Pancreas (tissue), 10 donors: Measurements from ENCODE around the gene PLEKHH3. TPM values are rescaled to one million over a fixed set of nuclear protein-coding genes. Genes with fewer than 3 reads are reported as not detected.

Experiments
- ATAC-seq, 4 donors: fragments of 200-7000 bp; cut with Tn5 transposase; one replicate each; pipeline versions ENCODE4 v1.8.0 to v1.9.1; 2020; ENCODE audit warnings: mild to moderate bottlenecking in 4 of 4, moderate library complexity in 4 of 4
- DNase-seq, 6 donors: peaks; one replicate each; pipeline ENCODE4 v3.0.0-alpha.2; 2020
- FAIRE-seq: peaks from 2 replicates; lab custom pipeline; 2012; peaks lifted over from hg19 to GRCh38; lab: Jason Lieb, UNC
- H3K27ac ChIP-seq, 4 donors: fragments of 200-600 bp; sonication (generic); 1 replicate in 3 of 4; 2 replicates in 1 of 4; pipeline versions ENCODE4 v1.5.0 to v1.8.0; 2020
- H3K27me3 ChIP-seq, 4 donors: fragments of 200-600 bp; one replicate each; pipeline ENCODE4 v1.8.0; 2021
- H3K36me3 ChIP-seq, 3 donors: fragments of 200-600 bp; sonication (generic) in 1 of 3; one replicate each; pipeline versions ENCODE4 v1.5.0 to v1.8.0; 2020 to 2021
- H3K4me1 ChIP-seq, 3 donors: fragments of 200-600 bp; one replicate each; pipeline ENCODE4 v1.8.0; 2021
- H3K4me3 ChIP-seq, 4 donors: fragments of 200-600 bp; sonication (generic) in 2 of 4; one replicate each; pipeline versions ENCODE4 v1.5.0 to v1.8.0; 2020 to 2021
- H3K9me3 ChIP-seq, 4 donors: fragments of 200-600 bp; one replicate each; pipeline ENCODE4 v1.8.0; 2021
- WGBS, 2 donors: extraction: QIAGEN DNeasy Blood & Tissue Kit; methylation state at CpG; one replicate each; pipeline ENCODE4 v1.1.7; 2013; 5-methylcytosine and 5-hydroxymethylcytosine counted together
- intact Hi-C, 3 donors: fragments of 100-400 bp; cut with DNase I; formaldehyde crosslinking; loops; one replicate each; pipeline versions ENCODE4 v1.11.1 to v1.14.2; 2022
- polyA plus RNA-seq, 2 donors: library from polyadenylated mRNA; stranded (reverse); fragments of 200-250 nt; gene quantifications; one replicate each; pipeline ENCODE4 v1.2.3, GENCODE V29; 2013
- total RNA-seq, 6 donors: library from RNA; stranded (reverse); fragmentation: NEBNext Ultra II Directional in 4 of 6; extraction: Animal tissue kit (Norgen Biotek cat#: 25700) in 4 of 6; gene quantifications; one replicate each; pipeline versions ENCODE4 v1.2.1 to v1.2.4, GENCODE V29; 2021 to 2023
- TF ChIP-seq, protein P1 (sequence below), 4 donors: fragments of 200-600 bp; sonication (generic) in 3 of 4; IDR thresholded peaks; one replicate each; pipeline versions ENCODE4 v1.5.0 to v1.8.0; 2021; ENCODE audit warnings: antibody characterized with exemption in 4 of 4
- donor health status: healthy with polysubstance abuse.
- donor health status: DM: no; HTN: no; CAD: no; lungs with moderate emphysema.
- donor health status: DM: no; HTN: no; CAD: no.
- donor health status: control.
- donor health status: control.
- donor health status: Bipolar disorder and iron deficiency.
- donor health status: DM: yes; HTN: yes; CAD: no.
- donor health status: DM: no; HTN: no; CAD: no.
- donor health status: DM: no; HTN: no; CAD: no.
- donor health status: DM: yes; HTN: yes; CAD: no.

The PLEKHH3 gene
- total and polyA plus RNA-seq, 8 donors, result 24.7 to 215 (median 59.0) TPM

DNA sequence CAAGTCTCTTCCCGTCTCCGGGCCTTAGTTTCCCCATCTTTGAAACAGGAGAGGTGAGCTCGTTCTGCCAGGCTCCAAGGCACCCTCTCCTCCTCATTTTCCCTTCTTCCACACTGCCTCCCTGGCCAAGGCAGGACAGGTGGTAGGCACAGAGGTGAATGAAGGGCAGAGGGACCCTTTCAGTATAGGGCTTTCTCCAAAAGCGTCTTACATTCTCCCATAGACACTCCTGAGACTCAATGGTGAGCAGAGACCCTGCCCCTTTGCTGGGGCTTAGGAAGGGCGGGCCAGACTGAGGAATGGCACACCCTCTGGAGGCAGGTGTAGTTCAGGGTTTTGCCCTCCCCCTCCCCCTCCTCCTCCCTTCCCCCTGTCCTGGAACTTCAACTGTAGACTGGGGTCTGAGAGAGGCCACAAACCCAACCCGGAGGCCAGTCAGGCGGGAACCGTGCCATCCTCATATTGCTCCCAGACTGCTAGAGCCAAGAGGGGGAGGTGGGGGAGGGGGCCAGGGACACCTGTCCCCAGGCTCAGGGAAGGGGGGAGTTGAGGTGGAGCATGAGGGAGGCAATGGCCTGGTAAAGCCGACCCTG, 1.9 kb downstream of the PLEKHH3 start:
- peak in 3 of 4 donors; percentile 1 to 2 (median 1) for ATAC-seq
- TF ChIP-seq, protein P1, sequence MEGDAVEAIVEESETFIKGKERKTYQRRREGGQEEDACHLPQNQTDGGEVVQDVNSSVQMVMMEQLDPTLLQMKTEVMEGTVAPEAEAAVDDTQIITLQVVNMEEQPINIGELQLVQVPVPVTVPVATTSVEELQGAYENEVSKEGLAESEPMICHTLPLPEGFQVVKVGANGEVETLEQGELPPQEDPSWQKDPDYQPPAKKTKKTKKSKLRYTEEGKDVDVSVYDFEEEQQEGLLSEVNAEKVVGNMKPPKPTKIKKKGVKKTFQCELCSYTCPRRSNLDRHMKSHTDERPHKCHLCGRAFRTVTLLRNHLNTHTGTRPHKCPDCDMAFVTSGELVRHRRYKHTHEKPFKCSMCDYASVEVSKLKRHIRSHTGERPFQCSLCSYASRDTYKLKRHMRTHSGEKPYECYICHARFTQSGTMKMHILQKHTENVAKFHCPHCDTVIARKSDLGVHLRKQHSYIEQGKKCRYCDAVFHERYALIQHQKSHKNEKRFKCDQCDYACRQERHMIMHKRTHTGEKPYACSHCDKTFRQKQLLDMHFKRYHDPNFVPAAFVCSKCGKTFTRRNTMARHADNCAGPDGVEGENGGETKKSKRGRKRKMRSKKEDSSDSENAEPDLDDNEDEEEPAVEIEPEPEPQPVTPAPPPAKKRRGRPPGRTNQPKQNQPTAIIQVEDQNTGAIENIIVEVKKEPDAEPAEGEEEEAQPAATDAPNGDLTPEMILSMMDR (IDR thresholded peaks at IDR 0.05), result no peak

DNA sequence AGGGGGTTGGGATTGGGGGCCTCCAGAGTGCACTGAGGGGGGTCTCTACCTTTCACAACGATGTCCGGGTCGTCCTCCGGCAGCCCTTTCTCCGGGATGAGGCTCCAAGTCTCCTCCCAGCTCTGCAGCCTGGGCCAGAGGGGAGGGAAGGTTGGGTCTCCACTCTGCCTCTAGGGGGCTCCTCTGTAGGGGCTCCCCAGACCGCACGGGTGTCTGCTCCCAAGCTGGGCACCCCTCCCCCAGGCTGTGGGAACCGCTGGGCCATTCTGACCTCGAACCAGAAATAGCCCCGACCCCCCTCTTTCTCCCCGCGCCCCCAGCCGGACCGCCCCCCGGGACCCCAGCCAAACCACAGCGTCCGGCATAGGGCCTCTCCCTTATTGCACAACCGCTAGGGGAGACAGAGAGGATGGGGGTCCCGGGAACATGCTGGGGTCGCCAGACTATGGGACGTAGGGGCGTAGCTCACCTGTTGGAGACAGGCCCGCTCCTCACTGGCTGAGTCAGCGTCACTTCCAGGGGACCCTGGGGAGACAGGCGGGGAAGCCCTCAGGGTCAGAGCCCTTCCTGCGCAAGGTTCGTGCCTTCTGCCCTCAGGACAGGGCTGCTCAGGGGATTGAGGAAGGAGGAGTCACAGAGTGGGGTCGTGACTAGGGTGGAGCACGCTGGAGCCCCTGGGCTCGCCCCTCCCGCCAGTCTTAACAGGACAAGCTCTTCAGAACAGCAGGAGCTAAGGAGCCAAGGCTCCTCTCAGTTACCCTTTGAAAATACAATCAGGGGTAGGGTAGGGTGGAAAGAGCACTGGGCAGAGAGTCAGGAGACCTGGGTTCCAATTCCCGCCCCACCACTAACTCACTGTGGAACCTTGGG, 2.7 kb downstream of the PLEKHH3 start:
- Histone ChIP-seq H3K9me3 (no peaks in the 10 kb centered on the region), H3K36me3 (peaks cover 4 to 45% (median 28%) of the 10 kb centered on the region in 3 donors), H3K4me1 (peaks cover 5 to 32% (median 10%) of the 10 kb centered on the region in 3 donors), H3K4me3 (peak overlapping the region; percentile 79 to 92 (median 85)), H3K27me3 (no peaks in the 10 kb centered on the region), H3K27ac (peak overlapping the region in 3 of 4 donors; percentile 20 to 93 (median 92))
- ATAC-seq (no peak), DNase-seq (peak in 5 of 6 donors; percentile 47 to 81 (median 74)), FAIRE-seq (no peak)
- TF ChIP-seq, protein P1 (IDR thresholded peaks at IDR 0.05), result peak in 1 of 4 donors; percentile 18
- 22 to 31% methylated on average over 31 to 32 of the region's 32 CpGs for WGBS, 2 donors
- intact Hi-C loops, result loop anchor here in 2 of 3 donors (5.0 to 10.0 kb wide), 2 partner anchors 49 to 52 kb away; no protein-coding TSS in a partner anchor

More for the DNA sequence above, 1.9 kb downstream of the PLEKHH3 start:
- H3K36me3 ChIP-seq, result peaks cover 4 to 38% (median 21%) of the 10 kb centered on the region in 3 donors
- peaks cover 6 to 34% (median 11%) of the 10 kb centered on the region in 3 donors for H3K4me1 ChIP-seq
- no peak for FAIRE-seq
- 17 to 18% methylated on average over 8 to 9 of the region's 9 CpGs for WGBS, 2 donors
- intact Hi-C loops, result loop anchor here in 2 of 3 donors (5.0 to 10.0 kb wide), 2 partner anchors 50 to 53 kb away; no protein-coding TSS in a partner anchor
- no peaks in the 10 kb centered on the region for H3K9me3 ChIP-seq
- no peaks in the 10 kb centered on the region for H3K27me3 ChIP-seq
- peak; percentile 71 to 89 (median 80) for DNase-seq
- H3K27ac ChIP-seq, result peak overlapping the region; percentile 73 to 93 (median 90)
- H3K4me3 ChIP-seq, result peak overlapping the region; percentile 79 to 92 (median 85)

DNA sequence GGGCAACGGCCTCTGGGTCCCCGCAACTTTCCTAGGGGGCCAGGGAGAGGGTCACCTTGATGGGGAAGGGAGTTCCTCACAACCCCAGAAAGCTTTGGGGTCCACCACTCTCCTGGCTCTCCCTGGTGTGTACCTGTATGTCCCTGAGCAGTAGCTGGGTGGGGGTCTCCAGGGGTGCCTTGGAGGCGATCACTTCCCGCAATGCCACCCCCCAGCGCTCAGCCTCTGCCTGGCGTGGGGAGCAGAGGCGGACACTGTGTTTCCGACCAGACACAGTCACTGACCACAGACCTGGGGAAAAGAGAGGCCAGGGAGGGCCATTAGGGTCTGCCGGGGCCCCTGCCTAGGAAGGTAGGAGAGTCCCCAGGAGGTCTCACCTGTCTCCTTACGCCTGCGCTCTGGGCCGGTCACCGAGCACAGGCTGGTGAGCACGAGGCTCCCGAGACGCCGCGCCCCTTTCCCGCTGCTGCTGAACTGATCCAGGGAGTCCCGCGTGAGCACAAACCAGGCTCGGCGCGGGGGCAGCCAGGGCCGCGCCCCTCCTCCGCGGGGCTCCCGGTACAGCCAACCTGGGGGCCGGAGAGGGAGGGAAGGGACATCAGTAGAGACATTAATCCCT, 3.4 kb downstream of the PLEKHH3 start:
- FAIRE-seq, result no peak
- H3K36me3 ChIP-seq, result peaks cover 4 to 49% (median 28%) of the 10 kb centered on the region in 3 donors
- DNase-seq, result peak in 4 of 6 donors; percentile 43 to 77 (median 62)
- intact Hi-C loops, result loop anchor here in 2 of 3 donors (5.0 to 10.0 kb wide), 2 partner anchors 49 to 51 kb away; no protein-coding TSS in a partner anchor
- H3K4me3 ChIP-seq, result peak overlapping the region in 3 of 4 donors; percentile 79 to 92 (median 80)
- no peaks in the 10 kb centered on the region for H3K27me3 ChIP-seq
- H3K9me3 ChIP-seq, result no peaks in the 10 kb centered on the region
- 72 to 80% methylated on average over 30 of the region's 30 CpGs for WGBS, 2 donors
- no peak for ATAC-seq
- H3K4me1 ChIP-seq, result peaks cover under 1 to 27% (median 14%) of the 10 kb centered on the region in 3 donors
- TF ChIP-seq, protein P1 (IDR thresholded peaks at IDR 0.05), result no peak
- H3K27ac ChIP-seq, result peak overlapping the region in 1 of 4 donors; percentile 92

DNA sequence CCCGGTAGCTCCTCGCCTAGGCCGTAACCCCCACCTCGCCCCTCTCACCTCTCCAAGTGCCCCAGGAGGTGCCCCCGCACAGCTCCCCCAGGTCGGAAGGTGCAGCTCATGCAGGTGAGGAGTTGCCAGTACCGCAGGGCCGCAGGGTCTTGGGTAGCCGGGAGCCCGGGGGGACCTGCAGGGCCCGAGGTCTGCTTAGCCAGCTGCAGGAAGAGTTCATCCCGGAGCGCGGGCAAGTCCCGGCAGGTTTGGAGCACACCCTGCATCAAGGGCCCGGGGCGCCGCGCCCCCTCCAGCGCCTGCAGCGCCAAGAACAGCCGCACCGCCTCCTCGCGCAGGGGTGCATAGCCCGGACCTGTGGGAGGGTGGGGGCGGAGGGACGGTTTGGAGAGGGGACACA, 4.8 kb downstream of the PLEKHH3 start:
- Histone ChIP-seq H3K4me3 (no peak overlapping the region), H3K36me3 (peaks cover 4 to 50% (median 28%) of the 10 kb centered on the region in 3 donors), H3K27ac (no peak overlapping the region), H3K9me3 (no peaks in the 10 kb centered on the region), H3K27me3 (no peaks in the 10 kb centered on the region), H3K4me1 (peaks cover 11 to 38% (median 27%) of the 10 kb centered on the region in 3 donors)
- intact Hi-C loops, result loop anchor here in 2 of 3 donors (5.0 to 10.0 kb wide), 2 partner anchors 47 to 50 kb away; no protein-coding TSS in a partner anchor
- 90 to 94% methylated on average over 28 of the region's 28 CpGs for WGBS, 2 donors
- FAIRE-seq (no peak), DNase-seq (peak in 3 of 6 donors; percentile 39 to 80 (median 59)), ATAC-seq (no peak)
- TF ChIP-seq, protein P1 (IDR thresholded peaks at IDR 0.05), result no peak
